Measurements from ENCODE around the gene CFAP69. TPM values are rescaled to one million over a fixed set of nuclear protein-coding genes. Genes with fewer than 3 reads are reported as not detected.

CFAP69 gene, protein sequence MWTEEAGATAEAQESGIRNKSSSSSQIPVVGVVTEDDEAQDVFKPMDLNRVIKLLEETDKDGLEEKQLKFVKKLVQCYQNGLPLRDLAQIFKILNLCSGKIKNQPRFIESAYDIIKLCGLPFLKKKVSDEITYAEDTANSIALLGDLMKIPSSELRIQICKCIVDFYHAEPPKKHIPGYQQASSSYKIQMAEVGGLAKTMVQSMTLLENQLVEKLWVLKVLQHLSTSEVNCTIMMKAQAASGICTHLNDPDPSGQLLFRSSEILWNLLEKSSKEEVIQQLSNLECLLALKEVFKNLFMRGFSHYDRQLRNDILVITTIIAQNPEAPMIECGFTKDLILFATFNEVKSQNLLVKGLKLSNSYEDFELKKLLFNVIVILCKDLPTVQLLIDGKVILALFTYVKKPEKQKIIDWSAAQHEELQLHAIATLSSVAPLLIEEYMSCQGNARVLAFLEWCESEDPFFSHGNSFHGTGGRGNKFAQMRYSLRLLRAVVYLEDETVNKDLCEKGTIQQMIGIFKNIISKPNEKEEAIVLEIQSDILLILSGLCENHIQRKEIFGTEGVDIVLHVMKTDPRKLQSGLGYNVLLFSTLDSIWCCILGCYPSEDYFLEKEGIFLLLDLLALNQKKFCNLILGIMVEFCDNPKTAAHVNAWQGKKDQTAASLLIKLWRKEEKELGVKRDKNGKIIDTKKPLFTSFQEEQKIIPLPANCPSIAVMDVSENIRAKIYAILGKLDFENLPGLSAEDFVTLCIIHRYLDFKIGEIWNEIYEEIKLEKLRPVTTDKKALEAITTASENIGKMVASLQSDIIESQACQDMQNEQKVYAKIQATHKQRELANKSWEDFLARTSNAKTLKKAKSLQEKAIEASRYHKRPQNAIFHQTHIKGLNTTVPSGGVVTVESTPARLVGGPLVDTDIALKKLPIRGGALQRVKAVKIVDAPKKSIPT
- total RNA-seq (2021) = 15.0 and 18.5 TPM in 2 replicates
- Bru-seq, nascent RNA = percentile 71 among the genes with signal in this experiment
- BruChase-seq, experiment 1, labeled RNA remaining after a 2-hour chase = percentile 80 among the genes with signal in this experiment
- percentile 58 among the genes with signal in this experiment for BruChase-seq, experiment 2, labeled RNA remaining after a 6-hour chase
- long read RNA-seq, partial matches to known transcripts = 2 of 12 reads
- long read RNA-seq, other reads (novel, unspliced or antisense) = 7 of 12 reads

DNA sequence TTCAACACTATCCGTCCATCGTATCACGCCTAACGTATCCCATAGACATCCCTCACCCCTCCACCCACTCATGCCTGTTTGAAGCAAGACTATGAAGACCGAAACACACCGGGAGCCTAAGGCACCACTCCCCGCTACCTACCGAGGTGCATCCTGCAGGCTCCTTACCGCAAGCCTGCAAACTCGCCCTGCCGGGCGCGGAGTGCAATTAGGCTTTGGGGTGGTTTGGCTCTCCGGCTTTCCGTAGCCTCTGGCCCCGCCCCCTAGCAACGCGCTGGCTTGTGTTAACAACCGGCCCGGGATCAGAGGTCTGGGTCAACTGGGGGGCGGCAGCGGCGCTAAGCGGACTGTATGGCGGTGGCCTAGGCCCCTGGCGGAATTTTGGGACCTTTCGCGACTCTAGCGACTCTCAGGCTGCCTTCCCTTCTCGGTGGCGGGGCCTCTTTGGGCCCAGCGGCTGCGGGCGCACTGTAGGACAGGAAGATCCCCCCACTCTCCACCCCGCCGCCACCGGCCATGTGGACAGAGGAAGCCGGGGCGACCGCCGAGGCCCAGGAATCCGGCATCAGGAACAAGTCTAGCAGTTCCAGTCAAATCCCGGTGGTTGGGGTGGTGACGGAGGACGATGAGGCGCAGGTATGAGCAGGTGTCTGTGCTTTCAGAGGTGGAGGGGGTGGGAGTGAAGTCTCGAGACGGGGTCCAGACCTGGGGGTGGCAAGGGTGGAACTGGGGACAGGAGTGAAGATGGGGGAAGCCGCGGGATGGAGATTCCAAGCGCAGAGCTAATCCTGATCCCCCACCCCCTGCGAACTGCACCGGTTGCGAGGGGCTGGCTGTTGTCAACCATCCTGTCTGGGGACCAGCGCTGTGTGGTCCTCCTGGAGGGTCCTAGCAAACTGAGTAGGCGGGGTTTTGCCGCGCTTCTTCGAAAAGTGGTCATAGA lies at the start of gene CFAP69:
Gene CFAP69 (plus strand): TSS at position 266 of the 943 bp plus-strand sequence. CDS start 251 bp downstream, at position 517.
- H3K4me2 ChIP-seq = peak within 1 kb of the TSS; percentile 74
- no peaks in the 10 kb centered on the region for H3K9me2 ChIP-seq (ENCODE audit: insufficient read depth)
- no TSS peak for BruUV-seq (replicated peaks)
- DNase-seq = peak; percentile 76 to 95
- TF ChIP-seq EZH2 (IDR thresholded peaks at IDR 0.05; ENCODE audit: low read depth) = no peak
- TF ChIP-seq, protein P1, sequence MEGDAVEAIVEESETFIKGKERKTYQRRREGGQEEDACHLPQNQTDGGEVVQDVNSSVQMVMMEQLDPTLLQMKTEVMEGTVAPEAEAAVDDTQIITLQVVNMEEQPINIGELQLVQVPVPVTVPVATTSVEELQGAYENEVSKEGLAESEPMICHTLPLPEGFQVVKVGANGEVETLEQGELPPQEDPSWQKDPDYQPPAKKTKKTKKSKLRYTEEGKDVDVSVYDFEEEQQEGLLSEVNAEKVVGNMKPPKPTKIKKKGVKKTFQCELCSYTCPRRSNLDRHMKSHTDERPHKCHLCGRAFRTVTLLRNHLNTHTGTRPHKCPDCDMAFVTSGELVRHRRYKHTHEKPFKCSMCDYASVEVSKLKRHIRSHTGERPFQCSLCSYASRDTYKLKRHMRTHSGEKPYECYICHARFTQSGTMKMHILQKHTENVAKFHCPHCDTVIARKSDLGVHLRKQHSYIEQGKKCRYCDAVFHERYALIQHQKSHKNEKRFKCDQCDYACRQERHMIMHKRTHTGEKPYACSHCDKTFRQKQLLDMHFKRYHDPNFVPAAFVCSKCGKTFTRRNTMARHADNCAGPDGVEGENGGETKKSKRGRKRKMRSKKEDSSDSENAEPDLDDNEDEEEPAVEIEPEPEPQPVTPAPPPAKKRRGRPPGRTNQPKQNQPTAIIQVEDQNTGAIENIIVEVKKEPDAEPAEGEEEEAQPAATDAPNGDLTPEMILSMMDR (conservative IDR thresholded peaks at IDR 0.05) = 0 out of 2 replicates have a peak, but pooled peaks have one; percentile 18
- H3K36me3 ChIP-seq (ENCODE audit: low read depth) = no peaks in the 10 kb centered on the region
- ChIA-PET CTCF (interaction anchor here (0.5 kb wide), 1 partner anchor 214 kb away, joined by 3 read pairs; no protein-coding TSS in a partner anchor), POLR2A (ENCODE audit: unreplicated experiment) (interaction anchor here (0.6 kb wide), 1 partner anchor 121 kb away, joined by 4 read pairs; no protein-coding TSS in a partner anchor)
- H3K9me3 ChIP-seq (ENCODE audit: insufficient read depth, low read depth) = no peaks in the 10 kb centered on the region
- peak within 1 kb of the TSS; percentile 76 for H3K4me3 ChIP-seq
- H3F3A ChIP-seq (ENCODE audit: insufficient read depth, low read depth) = peaks cover under 1% of the 10 kb centered on the region; the same call in 1 of the 2 replicates
- H3K4me1 ChIP-seq (replicated peaks; ENCODE audit: insufficient read depth) = peaks cover 22% of the 10 kb centered on the region
- H3K79me2 ChIP-seq (ENCODE audit: low read depth) = peaks cover 46% of the 10 kb centered on the region
- no peaks in the 10 kb centered on the region for H3K27me3 ChIP-seq (ENCODE audit: insufficient read depth, low read depth)
- H4K20me1 ChIP-seq (ENCODE audit: insufficient read depth) = no peaks in the 10 kb centered on the region
- peak within 1 kb of the TSS; percentile 93 for H2AFZ ChIP-seq
- no peak within 1 kb of the TSS for H3K27ac ChIP-seq
- intact Hi-C loops (cut with micrococcal nuclease; ENCODE audit: unreplicated experiment) = loop anchor here (1.0 to 2.0 kb wide), 3 partner anchors 34 to 91 kb away; partner anchors contain the start of genes STEAP1 and STEAP2

DNA sequence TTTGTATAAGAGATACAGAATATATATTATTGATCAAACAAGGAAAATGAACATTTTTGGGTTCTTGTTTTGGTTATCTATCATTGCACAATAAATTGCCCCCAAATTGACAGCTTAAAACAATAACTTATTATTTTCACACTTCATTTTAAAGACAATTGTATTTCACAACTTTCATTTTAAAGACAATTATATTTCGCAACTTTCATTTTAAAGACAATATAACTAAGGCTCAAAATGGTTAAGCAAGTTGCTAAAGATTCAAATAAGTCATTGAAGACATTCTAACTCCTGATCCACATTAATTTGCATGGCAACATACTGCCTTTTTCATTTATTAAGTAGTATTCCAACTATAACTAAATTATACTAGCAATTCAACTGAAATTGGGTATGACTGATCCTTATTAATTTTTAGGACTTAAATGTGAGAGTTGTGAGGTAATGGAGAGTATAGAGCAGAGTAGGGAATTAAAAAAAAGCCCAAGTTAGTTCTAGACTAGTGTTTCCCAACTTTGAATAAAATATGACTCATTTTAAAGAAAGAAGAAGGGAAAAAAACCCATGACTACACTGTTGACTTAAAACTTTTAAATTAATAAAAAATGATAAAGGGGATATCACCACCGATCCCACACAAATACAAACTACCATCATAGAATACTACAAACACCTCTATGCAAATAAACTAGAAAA lies 43.3 kb upstream of the CFAP69 start:
- H3K36me3 ChIP-seq (ENCODE audit: low read depth) = no peaks in the 10 kb centered on the region
- no peak overlapping the region for H3K4me3 ChIP-seq
- H3K9me3 ChIP-seq (ENCODE audit: insufficient read depth, low read depth) = no peaks in the 10 kb centered on the region
- H3K27ac ChIP-seq = no peak overlapping the region
- no peak for DNase-seq
- H3K79me2 ChIP-seq (ENCODE audit: low read depth) = no peaks in the 10 kb centered on the region
- H2AFZ ChIP-seq = no peak overlapping the region
- TF ChIP-seq EZH2 (IDR thresholded peaks at IDR 0.05; ENCODE audit: low read depth) = no peak
- TF ChIP-seq, protein P1 (conservative IDR thresholded peaks at IDR 0.05) = no peak
- H3K27me3 ChIP-seq (ENCODE audit: insufficient read depth, low read depth) = no peaks in the 10 kb centered on the region
- no peaks in the 10 kb centered on the region for H3K9me2 ChIP-seq (ENCODE audit: insufficient read depth)
- ChIA-PET CTCF (no interaction called here), POLR2A (ENCODE audit: unreplicated experiment) (no interaction called here)
- no peaks in the 10 kb centered on the region for H3K4me1 ChIP-seq (replicated peaks; ENCODE audit: insufficient read depth)
- intact Hi-C loops (cut with micrococcal nuclease; ENCODE audit: unreplicated experiment) = no loop called here
- no TSS peak for BruUV-seq (replicated peaks)
- H3K4me2 ChIP-seq = no peak overlapping the region
- no peaks in the 10 kb centered on the region for H4K20me1 ChIP-seq (ENCODE audit: insufficient read depth)
- no peaks in the 10 kb centered on the region for H3F3A ChIP-seq (ENCODE audit: insufficient read depth, low read depth)

All from PC-9 (cell line).